Mammary epithelial cell (primary cell): Measurements from ENCODE around the gene FAM107B.

ENCODE experiments used
- EZH2 ChIP-seq: IDR thresholded peaks from 2 replicates; pipeline ENCODE4 v1.6.1; 2012; ENCODE audit warnings: low read length, inconsistent platforms, borderline replicate concordance
- TF ChIP-seq, protein P1 (sequence below), 2 donors: IDR thresholded peaks in 1 of 2; conservative IDR thresholded peaks in 1 of 2; 2 replicates each; pipeline ENCODE4 v1.5.1; 2011 to 2012; ENCODE audit warnings: inconsistent platforms in 2 of 2, low read length in 2 of 2, mild to moderate bottlenecking in 2 of 2, control low read depth in 1 of 2, low read depth in 1 of 2; ENCODE audit not compliant: insufficient read depth in 1 of 2; ENCODE audit errors: extremely low read depth in 1 of 2

GRCh38 chr10:14562218-14563075, 212.2 kb downstream of the FAM107B start:
- TF ChIP-seq, protein P1, sequence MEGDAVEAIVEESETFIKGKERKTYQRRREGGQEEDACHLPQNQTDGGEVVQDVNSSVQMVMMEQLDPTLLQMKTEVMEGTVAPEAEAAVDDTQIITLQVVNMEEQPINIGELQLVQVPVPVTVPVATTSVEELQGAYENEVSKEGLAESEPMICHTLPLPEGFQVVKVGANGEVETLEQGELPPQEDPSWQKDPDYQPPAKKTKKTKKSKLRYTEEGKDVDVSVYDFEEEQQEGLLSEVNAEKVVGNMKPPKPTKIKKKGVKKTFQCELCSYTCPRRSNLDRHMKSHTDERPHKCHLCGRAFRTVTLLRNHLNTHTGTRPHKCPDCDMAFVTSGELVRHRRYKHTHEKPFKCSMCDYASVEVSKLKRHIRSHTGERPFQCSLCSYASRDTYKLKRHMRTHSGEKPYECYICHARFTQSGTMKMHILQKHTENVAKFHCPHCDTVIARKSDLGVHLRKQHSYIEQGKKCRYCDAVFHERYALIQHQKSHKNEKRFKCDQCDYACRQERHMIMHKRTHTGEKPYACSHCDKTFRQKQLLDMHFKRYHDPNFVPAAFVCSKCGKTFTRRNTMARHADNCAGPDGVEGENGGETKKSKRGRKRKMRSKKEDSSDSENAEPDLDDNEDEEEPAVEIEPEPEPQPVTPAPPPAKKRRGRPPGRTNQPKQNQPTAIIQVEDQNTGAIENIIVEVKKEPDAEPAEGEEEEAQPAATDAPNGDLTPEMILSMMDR (conservative IDR thresholded peaks at IDR 0.05 in 1 of 2, IDR thresholded peaks at IDR 0.05 in 1 of 2; ENCODE audit: extremely low read depth in 1 of 2, insufficient read depth in 1 of 2, low read depth in 1 of 2, low read length in 2 of 2): no peak
- no peak for TF ChIP-seq EZH2
